Calu3 (cell line): ENCODE measurements around the gene C3orf85. TPM values are rescaled to one million over a fixed set of nuclear protein-coding genes. Genes with fewer than 3 reads are reported as not detected.

Source experiments
- BruUV-seq: library from RNA; stranded (reverse); fragments of 400-500 nt; replicated peaks from 2 replicates; lab custom pipeline; 2021; lab: Mats Ljungman, UMichigan
- CTCF ChIA-PET: fragments of 300-600 bp; sonication (Branson Sonifier 250); formaldehyde crosslinking; loops from one replicate; lab custom pipeline; 2022; ENCODE audit warnings: antibody characterized with exemption; lab: Charles Lee
- DNase-seq: peaks from one replicate; pipeline ENCODE4 v3.0.0; 2022
- H3K27ac Mint-ChIP-seq: one replicate; pipeline ENCODE4 v1.8.0; 2022; ENCODE audit warnings: mixed read lengths; ENCODE audit not compliant: unreplicated experiment
- H3K27me3 Mint-ChIP-seq: one replicate; pipeline ENCODE4 v1.8.0; 2022; ENCODE audit warnings: mixed read lengths; ENCODE audit not compliant: unreplicated experiment
- H3K36me3 Mint-ChIP-seq: one replicate; pipeline ENCODE4 v1.8.0; 2022; ENCODE audit warnings: mild to moderate bottlenecking, moderate library complexity, mixed read lengths; ENCODE audit not compliant: insufficient read depth, unreplicated experiment
- H3K4me1 Mint-ChIP-seq: one replicate; pipeline ENCODE4 v1.8.0; 2022; ENCODE audit warnings: mild to moderate bottlenecking, low read depth, mixed read lengths; ENCODE audit not compliant: unreplicated experiment
- H3K4me3 Mint-ChIP-seq: one replicate; pipeline ENCODE4 v1.8.0; 2022; ENCODE audit warnings: mild to moderate bottlenecking, low read depth, moderate library complexity, mixed read lengths; ENCODE audit not compliant: unreplicated experiment
- H3K9me3 Mint-ChIP-seq: one replicate; pipeline ENCODE4 v1.8.0; 2022; ENCODE audit warnings: low read depth, mixed read lengths; ENCODE audit not compliant: unreplicated experiment
- CTCF ChIP-seq: fragments of 200-600 bp; IDR thresholded peaks from one replicate; pipeline ENCODE4 v1.8.0; 2022; ENCODE audit warnings: antibody characterized with exemption; ENCODE audit not compliant: unreplicated experiment
- intact Hi-C: fragments of 100-400 bp; cut with micrococcal nuclease; formaldehyde crosslinking; loops from one replicate; pipeline ENCODE4 v1.10.0; 2022; ENCODE audit not compliant: unreplicated experiment
- total RNA-seq: library from RNA; stranded (reverse); gene quantifications from 2 replicates; pipeline ENCODE4 v1.2.3, GENCODE V29; 2022

Gene C3orf85
- total RNA-seq, 1 experiment from 2014 or later = not detected

- Mint-ChIP-seq H3K4me1 (no peaks in the 10 kb centered on the region), H3K4me3 (no peak overlapping the region), H3K27me3 (no peaks in the 10 kb centered on the region), H3K27ac (no peak overlapping the region), H3K9me3 (peaks cover 3% of the 10 kb centered on the region), H3K36me3 (no peaks in the 10 kb centered on the region)
- TF ChIP-seq CTCF = no peak
- CTCF ChIA-PET = no interaction called here
- DNase-seq = no peak
- intact Hi-C loops = no loop called here
- BruUV-seq = no TSS peak
These were observed 38.9 kb downstream of the C3orf85 start for GRCh38 chr3:109175411-109175810.

GRCh38 chr3:109176726-109177125 lies 40.2 kb downstream of the C3orf85 start:
- CTCF ChIA-PET = no interaction called here
- Mint-ChIP-seq H3K27me3 (no peaks in the 10 kb centered on the region), H3K27ac (no peak overlapping the region), H3K4me1 (no peaks in the 10 kb centered on the region), H3K4me3 (no peak overlapping the region), H3K9me3 (peaks cover 3% of the 10 kb centered on the region), H3K36me3 (no peaks in the 10 kb centered on the region)
- DNase-seq = no peak
- BruUV-seq = no TSS peak
- intact Hi-C loops = no loop called here
- TF ChIP-seq CTCF = no peak

GRCh38 chr3:109177908-109178307 lies 41.4 kb downstream of the C3orf85 start:
- intact Hi-C loops = no loop called here
- no peaks in the 10 kb centered on the region for H3K27me3 Mint-ChIP-seq
- BruUV-seq = no TSS peak
- CTCF ChIA-PET = no interaction called here
- H3K4me3 Mint-ChIP-seq = no peak overlapping the region
- no peak overlapping the region for H3K27ac Mint-ChIP-seq
- no peak for TF ChIP-seq CTCF
- no peaks in the 10 kb centered on the region for H3K36me3 Mint-ChIP-seq
- peaks cover 3% of the 10 kb centered on the region for H3K9me3 Mint-ChIP-seq
- no peak for DNase-seq
- H3K4me1 Mint-ChIP-seq = no peaks in the 10 kb centered on the region

GRCh38 chr3:109178708-109179107 lies 42.2 kb downstream of the C3orf85 start:
- H3K36me3 Mint-ChIP-seq = no peaks in the 10 kb centered on the region
- DNase-seq = no peak
- TF ChIP-seq CTCF = no peak
- no peak overlapping the region for H3K4me3 Mint-ChIP-seq
- H3K27ac Mint-ChIP-seq = no peak overlapping the region
- no peaks in the 10 kb centered on the region for H3K4me1 Mint-ChIP-seq
- no TSS peak for BruUV-seq
- no peaks in the 10 kb centered on the region for H3K27me3 Mint-ChIP-seq
- CTCF ChIA-PET = no interaction called here
- H3K9me3 Mint-ChIP-seq = peaks cover 3% of the 10 kb centered on the region
- intact Hi-C loops = no loop called here
